ENCODE data around the gene CREG2. TPM values are rescaled to one million over a fixed set of nuclear protein-coding genes. Genes with fewer than 3 reads are reported as not detected.

Gene CREG2
- total and polyA plus RNA-seq, 2 experiments from 2014 or later, result 1.7 to 2.6 TPM

DNA sequence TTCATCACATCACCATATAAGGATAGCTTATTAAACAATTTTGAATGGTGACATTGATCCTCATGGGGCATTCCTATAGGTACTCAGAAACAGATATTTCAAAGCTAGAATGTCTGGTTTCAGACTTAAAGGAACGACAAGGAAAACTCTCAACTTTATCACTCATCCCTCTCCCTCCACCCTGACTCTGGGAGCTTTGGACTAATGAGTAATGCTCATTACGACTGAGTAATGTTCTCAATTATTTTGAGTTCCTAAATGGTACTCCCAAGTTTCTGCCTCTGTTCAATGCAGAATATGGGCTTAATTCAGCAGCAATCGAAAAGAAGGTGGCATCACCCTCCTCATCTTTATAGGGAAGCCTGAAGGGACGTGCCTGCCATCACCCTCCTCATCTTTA is 44.2 kb upstream of the CREG2 start:
- Mint-ChIP-seq H3K9me3 (no peaks in the 10 kb centered on the region), H3K4me3 (no peak overlapping the region), H3K36me3 (ENCODE audit: low read depth) (no peaks in the 10 kb centered on the region), H3K27ac (no peak overlapping the region), H3K27me3 (ENCODE audit: insufficient read depth, low read depth, poor library complexity) (peaks cover 8% of the 10 kb centered on the region), H3K4me1 (peaks cover 10% of the 10 kb centered on the region)
- no peak overlapping the region for H3K4me3 ChIP-seq
- H3K9me2 ChIP-seq (ENCODE audit: insufficient read depth), result 0 out of 2 replicates have a peak, but pooled peaks cover 4% of the 10 kb centered on the region
- H3K36me3 ChIP-seq (ENCODE audit: insufficient read depth), result no peaks in the 10 kb centered on the region
- H4K20me1 ChIP-seq (replicated peaks; ENCODE audit: insufficient read depth), result no peaks in the 10 kb centered on the region
- H3K79me2 ChIP-seq (replicated peaks; ENCODE audit: insufficient read depth), result no peaks in the 10 kb centered on the region
- no peak overlapping the region for H2AFZ ChIP-seq
- no peak for ATAC-seq
- no peaks in the 10 kb centered on the region for H3F3A ChIP-seq (replicated peaks; ENCODE audit: low read depth)
- no peak overlapping the region for H3K4me2 ChIP-seq
- H3K4me1 ChIP-seq (ENCODE audit: insufficient read depth), result peaks cover 12% of the 10 kb centered on the region
- no peak overlapping the region for H3K27ac ChIP-seq (ENCODE audit: low read depth)
- no peaks in the 10 kb centered on the region for H3K27me3 ChIP-seq (ENCODE audit: insufficient read depth)
- TF ChIP-seq, protein P1, sequence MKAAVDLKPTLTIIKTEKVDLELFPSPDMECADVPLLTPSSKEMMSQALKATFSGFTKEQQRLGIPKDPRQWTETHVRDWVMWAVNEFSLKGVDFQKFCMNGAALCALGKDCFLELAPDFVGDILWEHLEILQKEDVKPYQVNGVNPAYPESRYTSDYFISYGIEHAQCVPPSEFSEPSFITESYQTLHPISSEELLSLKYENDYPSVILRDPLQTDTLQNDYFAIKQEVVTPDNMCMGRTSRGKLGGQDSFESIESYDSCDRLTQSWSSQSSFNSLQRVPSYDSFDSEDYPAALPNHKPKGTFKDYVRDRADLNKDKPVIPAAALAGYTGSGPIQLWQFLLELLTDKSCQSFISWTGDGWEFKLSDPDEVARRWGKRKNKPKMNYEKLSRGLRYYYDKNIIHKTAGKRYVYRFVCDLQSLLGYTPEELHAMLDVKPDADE (IDR thresholded peaks at IDR 0.05), result no peak
- TF ChIP-seq NANOG (IDR thresholded peaks at IDR 0.05; ENCODE audit: borderline replicate concordance) (no peak), ZNF114 (CRISPR knock-in tag; IDR thresholded peaks at IDR 0.05) (no peak), EZH2 (IDR thresholded peaks at IDR 0.05; ENCODE audit: low read depth, unreplicated experiment) (no peak), POLR2AphosphoS5 (IDR thresholded peaks at IDR 0.05; ENCODE audit: low read depth) (no peak), STAT1 (IDR thresholded peaks at IDR 0.05; ENCODE audit: unreplicated experiment) (no peak), CREB1 (CRISPR knock-in tag; IDR thresholded peaks at IDR 0.05; ENCODE audit: low read depth) (no peak), EZH2phosphoT487 (IDR thresholded peaks at IDR 0.05; ENCODE audit: unreplicated experiment) (no peak), ZNF331 (CRISPR knock-in tag; IDR thresholded peaks at IDR 0.05; ENCODE audit: low read depth) (no peak), JUNB (IDR thresholded peaks at IDR 0.05; ENCODE audit: unreplicated experiment) (no peak)
- TF ChIP-seq, protein P2, sequence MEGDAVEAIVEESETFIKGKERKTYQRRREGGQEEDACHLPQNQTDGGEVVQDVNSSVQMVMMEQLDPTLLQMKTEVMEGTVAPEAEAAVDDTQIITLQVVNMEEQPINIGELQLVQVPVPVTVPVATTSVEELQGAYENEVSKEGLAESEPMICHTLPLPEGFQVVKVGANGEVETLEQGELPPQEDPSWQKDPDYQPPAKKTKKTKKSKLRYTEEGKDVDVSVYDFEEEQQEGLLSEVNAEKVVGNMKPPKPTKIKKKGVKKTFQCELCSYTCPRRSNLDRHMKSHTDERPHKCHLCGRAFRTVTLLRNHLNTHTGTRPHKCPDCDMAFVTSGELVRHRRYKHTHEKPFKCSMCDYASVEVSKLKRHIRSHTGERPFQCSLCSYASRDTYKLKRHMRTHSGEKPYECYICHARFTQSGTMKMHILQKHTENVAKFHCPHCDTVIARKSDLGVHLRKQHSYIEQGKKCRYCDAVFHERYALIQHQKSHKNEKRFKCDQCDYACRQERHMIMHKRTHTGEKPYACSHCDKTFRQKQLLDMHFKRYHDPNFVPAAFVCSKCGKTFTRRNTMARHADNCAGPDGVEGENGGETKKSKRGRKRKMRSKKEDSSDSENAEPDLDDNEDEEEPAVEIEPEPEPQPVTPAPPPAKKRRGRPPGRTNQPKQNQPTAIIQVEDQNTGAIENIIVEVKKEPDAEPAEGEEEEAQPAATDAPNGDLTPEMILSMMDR (conservative IDR thresholded peaks at IDR 0.05; ENCODE audit: low read depth in 2 of 2), result no peak
- TF ChIP-seq, protein P3, sequence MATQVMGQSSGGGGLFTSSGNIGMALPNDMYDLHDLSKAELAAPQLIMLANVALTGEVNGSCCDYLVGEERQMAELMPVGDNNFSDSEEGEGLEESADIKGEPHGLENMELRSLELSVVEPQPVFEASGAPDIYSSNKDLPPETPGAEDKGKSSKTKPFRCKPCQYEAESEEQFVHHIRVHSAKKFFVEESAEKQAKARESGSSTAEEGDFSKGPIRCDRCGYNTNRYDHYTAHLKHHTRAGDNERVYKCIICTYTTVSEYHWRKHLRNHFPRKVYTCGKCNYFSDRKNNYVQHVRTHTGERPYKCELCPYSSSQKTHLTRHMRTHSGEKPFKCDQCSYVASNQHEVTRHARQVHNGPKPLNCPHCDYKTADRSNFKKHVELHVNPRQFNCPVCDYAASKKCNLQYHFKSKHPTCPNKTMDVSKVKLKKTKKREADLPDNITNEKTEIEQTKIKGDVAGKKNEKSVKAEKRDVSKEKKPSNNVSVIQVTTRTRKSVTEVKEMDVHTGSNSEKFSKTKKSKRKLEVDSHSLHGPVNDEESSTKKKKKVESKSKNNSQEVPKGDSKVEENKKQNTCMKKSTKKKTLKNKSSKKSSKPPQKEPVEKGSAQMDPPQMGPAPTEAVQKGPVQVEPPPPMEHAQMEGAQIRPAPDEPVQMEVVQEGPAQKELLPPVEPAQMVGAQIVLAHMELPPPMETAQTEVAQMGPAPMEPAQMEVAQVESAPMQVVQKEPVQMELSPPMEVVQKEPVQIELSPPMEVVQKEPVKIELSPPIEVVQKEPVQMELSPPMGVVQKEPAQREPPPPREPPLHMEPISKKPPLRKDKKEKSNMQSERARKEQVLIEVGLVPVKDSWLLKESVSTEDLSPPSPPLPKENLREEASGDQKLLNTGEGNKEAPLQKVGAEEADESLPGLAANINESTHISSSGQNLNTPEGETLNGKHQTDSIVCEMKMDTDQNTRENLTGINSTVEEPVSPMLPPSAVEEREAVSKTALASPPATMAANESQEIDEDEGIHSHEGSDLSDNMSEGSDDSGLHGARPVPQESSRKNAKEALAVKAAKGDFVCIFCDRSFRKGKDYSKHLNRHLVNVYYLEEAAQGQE (IDR thresholded peaks at IDR 0.05; ENCODE audit: unreplicated experiment), result no peak
- TF ChIP-seq, protein P4, sequence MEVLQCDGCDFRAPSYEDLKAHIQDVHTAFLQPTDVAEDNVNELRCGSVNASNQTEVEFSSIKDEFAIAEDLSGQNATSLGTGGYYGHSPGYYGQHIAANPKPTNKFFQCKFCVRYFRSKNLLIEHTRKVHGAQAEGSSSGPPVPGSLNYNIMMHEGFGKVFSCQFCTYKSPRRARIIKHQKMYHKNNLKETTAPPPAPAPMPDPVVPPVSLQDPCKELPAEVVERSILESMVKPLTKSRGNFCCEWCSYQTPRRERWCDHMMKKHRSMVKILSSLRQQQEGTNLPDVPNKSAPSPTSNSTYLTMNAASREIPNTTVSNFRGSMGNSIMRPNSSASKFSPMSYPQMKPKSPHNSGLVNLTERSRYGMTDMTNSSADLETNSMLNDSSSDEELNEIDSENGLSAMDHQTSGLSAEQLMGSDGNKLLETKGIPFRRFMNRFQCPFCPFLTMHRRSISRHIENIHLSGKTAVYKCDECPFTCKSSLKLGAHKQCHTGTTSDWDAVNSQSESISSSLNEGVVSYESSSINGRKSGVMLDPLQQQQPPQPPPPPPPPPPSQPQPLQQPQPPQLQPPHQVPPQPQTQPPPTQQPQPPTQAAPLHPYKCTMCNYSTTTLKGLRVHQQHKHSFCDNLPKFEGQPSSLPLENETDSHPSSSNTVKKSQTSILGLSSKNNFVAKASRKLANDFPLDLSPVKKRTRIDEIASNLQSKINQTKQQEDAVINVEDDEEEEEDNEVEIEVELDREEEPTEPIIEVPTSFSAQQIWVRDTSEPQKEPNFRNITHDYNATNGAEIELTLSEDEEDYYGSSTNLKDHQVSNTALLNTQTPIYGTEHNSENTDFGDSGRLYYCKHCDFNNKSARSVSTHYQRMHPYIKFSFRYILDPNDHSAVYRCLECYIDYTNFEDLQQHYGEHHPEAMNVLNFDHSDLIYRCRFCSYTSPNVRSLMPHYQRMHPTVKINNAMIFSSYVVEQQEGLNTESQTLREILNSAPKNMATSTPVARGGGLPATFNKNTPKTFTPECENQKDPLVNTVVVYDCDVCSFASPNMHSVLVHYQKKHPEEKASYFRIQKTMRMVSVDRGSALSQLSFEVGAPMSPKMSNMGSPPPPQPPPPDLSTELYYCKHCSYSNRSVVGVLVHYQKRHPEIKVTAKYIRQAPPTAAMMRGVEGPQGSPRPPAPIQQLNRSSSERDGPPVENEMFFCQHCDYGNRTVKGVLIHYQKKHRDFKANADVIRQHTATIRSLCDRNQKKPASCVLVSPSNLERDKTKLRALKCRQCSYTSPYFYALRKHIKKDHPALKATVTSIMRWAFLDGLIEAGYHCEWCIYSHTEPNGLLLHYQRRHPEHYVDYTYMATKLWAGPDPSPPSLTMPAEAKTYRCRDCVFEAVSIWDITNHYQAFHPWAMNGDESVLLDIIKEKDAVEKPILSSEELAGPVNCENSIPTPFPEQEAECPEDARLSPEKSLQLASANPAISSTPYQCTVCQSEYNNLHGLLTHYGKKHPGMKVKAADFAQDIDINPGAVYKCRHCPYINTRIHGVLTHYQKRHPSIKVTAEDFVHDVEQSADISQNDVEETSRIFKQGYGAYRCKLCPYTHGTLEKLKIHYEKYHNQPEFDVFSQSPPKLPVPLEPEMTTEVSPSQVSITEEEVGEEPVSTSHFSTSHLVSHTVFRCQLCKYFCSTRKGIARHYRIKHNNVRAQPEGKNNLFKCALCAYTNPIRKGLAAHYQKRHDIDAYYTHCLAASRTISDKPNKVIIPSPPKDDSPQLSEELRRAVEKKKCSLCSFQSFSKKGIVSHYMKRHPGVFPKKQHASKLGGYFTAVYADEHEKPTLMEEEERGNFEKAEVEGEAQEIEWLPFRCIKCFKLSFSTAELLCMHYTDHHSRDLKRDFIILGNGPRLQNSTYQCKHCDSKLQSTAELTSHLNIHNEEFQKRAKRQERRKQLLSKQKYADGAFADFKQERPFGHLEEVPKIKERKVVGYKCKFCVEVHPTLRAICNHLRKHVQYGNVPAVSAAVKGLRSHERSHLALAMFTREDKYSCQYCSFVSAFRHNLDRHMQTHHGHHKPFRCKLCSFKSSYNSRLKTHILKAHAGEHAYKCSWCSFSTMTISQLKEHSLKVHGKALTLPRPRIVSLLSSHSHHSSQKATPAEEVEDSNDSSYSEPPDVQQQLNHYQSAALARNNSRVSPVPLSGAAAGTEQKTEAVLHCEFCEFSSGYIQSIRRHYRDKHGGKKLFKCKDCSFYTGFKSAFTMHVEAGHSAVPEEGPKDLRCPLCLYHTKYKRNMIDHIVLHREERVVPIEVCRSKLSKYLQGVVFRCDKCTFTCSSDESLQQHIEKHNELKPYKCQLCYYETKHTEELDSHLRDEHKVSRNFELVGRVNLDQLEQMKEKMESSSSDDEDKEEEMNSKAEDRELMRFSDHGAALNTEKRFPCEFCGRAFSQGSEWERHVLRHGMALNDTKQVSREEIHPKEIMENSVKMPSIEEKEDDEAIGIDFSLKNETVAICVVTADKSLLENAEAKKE (CRISPR knock-in tag; IDR thresholded peaks at IDR 0.05), result no peak
- no peak for DNase-seq (ENCODE audit: low spot score)

All from GM23338 (cell line).